RPMI7951 (cell line): ENCODE results near the gene TMIE. TPM values are rescaled to one million over a fixed set of nuclear protein-coding genes. Genes with fewer than 3 reads are reported as not detected.

Experiments used
- DNase-seq: peaks from one replicate; pipeline ENCODE4 v3.0.0-alpha.2; 2012; ENCODE audit warnings: low read depth
- total RNA-seq: library from RNA; depleted of rRNA; stranded (reverse); fragments of >200 nt; shearing (Covaris generic); gene quantifications from 2 replicates; pipeline ENCODE4 v1.2.3, GENCODE V29; 2014

The TMIE gene
- total RNA-seq, 1 experiment from 2014 or later: not detected

DNA sequence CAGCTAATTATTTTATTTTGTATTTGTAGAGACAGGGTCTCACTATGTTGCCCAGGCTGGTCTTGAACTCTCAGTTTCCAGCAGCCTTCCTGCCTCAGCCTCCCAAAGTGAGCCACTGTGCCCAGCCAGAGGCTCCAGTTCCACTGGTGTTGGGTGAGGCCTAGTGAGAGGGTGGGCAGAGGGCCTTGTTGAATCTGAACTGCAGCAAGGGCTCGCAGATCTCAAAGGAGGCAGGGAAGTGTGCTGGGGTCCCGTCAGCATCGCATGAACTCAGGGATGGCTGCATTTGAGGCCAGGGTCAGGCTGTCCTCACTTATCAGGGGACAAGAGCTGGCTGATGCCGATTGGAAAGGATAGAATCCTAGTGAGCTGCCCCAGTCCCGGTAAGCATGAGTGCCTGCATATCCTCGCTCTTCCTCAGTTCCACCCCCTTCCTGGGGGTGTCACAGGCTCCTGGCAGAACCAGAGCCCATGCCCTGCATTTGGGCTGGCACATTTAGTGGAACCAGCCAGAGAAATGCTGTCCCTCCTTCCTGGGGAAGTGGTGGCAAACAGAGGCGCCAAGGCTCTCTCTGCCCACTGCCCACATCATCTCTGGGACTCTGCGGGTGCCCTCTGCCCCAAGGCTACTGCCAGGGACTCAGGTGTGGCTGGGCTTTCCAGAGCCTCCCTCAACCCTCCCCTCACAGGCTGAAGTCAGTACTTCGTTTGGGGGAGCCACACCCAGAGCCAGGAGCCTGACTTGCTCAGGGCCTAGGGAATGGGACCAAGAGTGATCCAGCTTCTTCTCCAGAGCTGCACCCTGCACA lies 31.8 kb upstream of the TMIE start:
- no peak for DNase-seq

GRCh38 chr3:46670000-46670890 lies 30.9 kb upstream of the TMIE start:
- DNase-seq: no peak

- no peak for DNase-seq
Observed at GRCh38 chr3:46670891-46671427, 30.2 kb upstream of the TMIE start.

GRCh38 chr3:46671541-46672348 lies 29.4 kb upstream of the TMIE start:
- DNase-seq: no peak

DNA sequence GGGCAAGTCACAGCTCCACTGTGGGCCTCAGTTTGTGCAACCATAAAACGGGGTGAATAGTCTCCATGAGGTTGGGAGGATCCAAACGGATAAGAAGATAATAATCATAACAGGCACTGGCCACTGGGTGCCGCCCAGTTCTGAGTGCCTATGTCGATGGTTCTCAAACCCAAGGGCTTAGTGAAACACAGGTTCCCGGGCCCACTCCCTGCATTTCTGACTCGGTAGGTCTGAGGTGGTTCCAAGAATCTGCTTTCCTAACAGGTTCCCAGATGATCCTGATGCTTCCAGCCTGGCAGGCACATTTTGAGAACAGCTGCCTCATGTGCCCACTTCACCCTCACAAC lies 28.9 kb upstream of the TMIE start:
- DNase-seq: no peak

- DNase-seq: no peak
Observed at GRCh38 chr3:46673151-46674030, 27.8 kb upstream of the TMIE start.

GRCh38 chr3:46674031-46674845 lies 27.0 kb upstream of the TMIE start:
- DNase-seq: no peak

DNA sequence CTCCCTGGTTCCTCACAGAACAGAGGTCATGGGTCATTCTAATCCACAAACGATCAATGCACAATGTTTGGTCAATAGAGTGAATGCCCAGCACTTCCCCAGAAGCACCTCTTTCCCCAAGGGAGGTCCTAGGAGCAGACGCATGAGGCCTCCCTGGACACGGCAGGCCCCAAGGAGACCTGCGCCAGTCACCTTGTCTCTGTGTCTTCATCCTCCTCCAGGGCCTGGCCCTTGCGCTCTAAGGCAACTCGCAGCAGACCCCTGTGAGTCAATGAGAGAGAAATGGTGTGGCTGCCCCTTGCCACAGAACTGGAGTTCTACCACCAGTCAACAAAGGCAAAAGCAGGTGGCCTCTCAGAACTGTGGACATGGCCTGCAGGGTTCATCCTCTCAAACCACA lies 25.8 kb upstream of the TMIE start:
- no peak for DNase-seq

GRCh38 chr3:46675843-46676567 lies 25.2 kb upstream of the TMIE start:
- peak; percentile 58 for DNase-seq

DNA sequence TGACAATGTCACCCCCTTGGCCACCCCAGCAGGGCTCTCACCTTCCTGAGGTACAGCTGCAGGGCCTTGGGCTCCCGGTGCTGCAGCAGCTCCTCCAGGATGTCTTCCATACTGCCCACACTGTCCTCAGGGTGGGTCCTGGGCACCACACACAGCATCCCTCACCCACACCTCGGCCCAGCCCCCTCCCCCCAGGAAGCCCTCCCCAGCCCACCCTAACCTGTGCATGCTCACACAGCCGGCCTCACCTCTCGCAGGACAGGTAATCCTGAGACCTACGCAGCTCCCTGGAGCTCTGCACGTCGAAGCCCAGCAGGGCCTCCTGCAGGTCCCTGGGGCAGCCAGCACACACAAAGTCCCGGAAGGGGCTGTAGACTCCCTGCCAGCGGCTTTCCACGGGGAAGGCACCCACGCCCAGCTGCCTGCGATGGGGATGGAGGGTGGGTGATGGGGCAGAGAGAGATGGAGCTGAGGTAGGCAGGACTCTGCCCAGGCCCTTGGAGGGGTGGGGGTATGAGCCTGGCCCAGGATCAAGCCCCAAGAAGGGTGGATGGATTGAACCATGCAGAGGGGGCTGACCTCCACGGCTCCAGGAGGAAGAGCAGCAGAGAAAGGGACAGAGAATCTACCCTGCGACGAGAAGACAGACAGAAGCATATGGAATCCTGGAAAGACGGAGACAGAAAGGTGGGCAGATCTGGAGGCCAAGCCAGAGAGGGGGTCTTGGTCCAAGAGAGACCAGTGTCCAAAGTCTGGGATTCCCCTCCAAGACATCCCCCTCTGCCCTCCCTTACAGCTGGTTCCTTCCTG lies 24.4 kb upstream of the TMIE start:
- DNase-seq: no peak

DNA sequence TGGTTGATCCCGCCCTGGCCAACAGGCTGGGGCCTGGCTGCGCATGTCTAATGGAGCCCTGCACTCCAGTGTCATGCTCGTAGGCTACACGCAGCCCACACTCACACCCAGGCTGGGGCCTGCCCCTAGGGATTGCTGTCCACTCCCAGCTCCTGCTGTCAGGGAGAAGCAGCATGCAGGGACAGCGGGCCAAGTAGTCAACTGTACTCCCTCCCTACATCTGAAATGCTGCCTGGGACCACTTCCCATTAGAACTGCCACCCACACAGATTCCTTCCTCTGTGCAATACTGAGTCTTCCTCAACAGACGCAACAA lies 23.8 kb upstream of the TMIE start:
- DNase-seq: peak; percentile 24

DNA sequence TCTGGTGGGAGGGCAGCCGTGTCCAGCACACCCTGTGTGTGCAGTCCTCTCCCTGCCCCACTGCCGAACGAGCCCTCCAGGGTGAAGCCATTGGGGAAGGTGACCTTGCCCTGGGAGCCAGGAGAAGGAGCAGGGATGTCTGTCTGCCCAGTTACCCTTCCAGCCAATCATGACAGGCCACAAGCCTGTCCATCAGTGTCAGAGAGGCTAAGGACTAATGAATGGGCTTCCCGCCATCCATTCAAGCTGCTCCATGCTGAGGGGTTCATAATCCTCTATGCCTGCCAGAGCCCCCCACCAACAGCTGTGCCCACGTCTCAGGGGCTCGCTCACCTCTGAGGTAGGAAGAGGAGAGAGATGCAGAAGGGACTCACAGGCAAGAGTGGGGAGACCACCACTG lies 22.9 kb upstream of the TMIE start:
- DNase-seq: no peak

DNA sequence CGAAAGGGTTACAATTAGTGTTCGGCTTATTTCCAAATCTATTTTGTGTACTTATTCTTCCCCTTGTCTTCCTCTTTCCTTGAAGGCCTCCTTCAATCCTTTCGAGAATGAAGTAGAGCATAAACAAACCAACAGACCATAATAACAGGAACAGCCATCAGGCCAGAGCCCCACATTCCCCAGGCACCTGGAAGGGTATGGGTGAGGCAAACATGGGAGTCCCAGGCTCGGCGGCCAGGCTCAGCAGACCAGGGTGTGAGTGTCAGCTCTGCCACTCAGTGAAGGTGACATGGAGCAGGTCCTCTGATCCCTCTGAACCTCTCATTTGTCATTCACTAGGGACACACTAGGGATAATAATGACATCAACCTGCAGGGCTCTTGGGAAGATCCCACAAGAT lies 21.5 kb upstream of the TMIE start:
- DNase-seq: no peak

GRCh38 chr3:46680298-46680826 lies 20.8 kb upstream of the TMIE start:
- no peak for DNase-seq

GRCh38 chr3:46681387-46681786 lies 19.8 kb upstream of the TMIE start:
- no peak for DNase-seq

GRCh38 chr3:46681856-46682540 lies 19.2 kb upstream of the TMIE start:
- no peak for DNase-seq

DNA sequence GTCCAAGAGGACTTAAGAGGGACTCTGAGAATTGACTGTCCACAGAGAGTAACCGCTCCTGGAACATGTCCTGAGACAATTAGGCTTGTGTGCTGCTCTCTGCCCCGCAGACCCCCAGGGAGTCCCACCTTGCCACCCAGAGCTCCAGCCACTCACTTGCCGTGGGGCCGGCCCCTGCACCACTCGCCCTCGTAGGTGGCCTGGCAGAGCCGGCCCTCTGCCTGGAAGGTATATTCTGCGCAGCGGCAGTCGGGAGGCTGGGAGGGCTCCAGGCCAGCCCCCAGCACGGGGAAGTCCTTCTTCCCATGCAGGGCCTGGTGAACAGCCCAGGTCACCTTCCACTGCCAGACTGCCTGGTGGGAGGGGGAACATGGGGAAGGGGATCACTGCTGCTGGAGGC lies 18.2 kb upstream of the TMIE start:
- no peak for DNase-seq

GRCh38 chr3:46684891-46685290 lies 16.3 kb upstream of the TMIE start:
- DNase-seq: no peak
